ENCODE data around the gene PLAC1.

Gene PLAC1

GRCh38 chrX:134588806-134589205, 69.5 kb downstream of the PLAC1 start:
- DNase-seq (ENCODE audit: low spot score) = no peak

- no peak for DNase-seq (ENCODE audit: low spot score)
Measured at GRCh38 chrX:134580907-134581306, 77.4 kb downstream of the PLAC1 start.

GRCh38 chrX:134573683-134574035, 84.6 kb downstream of the PLAC1 start:
- DNase-seq (ENCODE audit: low spot score) = no peak

- no peak for DNase-seq (ENCODE audit: low spot score)
Measured at GRCh38 chrX:134572816-134573682, 85.2 kb downstream of the PLAC1 start.

- DNase-seq (ENCODE audit: low spot score) = no peak
Measured at GRCh38 chrX:134571796-134572195, 86.5 kb downstream of the PLAC1 start.

DNA sequence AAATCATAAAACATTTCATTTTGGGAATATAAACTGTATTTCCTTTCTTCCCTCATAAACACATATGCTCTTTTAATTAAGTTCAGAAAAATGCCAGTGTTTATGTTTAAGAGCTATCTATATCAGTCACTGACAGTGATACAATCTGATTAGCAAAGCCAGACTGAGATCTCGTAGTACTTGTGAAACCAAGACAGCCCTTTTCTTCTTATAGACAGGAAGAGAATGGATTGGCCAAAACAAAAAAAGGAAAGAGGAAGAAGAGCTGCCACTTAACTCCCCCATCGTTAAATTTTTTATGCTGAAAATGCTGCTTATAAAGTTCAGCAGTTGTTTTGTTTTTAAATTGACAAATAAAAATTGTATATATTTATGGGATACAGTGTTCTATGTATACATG, 87.4 kb downstream of the PLAC1 start:
- peak; percentile 11 for DNase-seq (ENCODE audit: low spot score)

GRCh38 chrX:134570509-134570846, 87.8 kb downstream of the PLAC1 start:
- DNase-seq (ENCODE audit: low spot score) = no peak

GRCh38 chrX:134569306-134569705, 89.0 kb downstream of the PLAC1 start:
- DNase-seq (ENCODE audit: low spot score) = no peak

DNA sequence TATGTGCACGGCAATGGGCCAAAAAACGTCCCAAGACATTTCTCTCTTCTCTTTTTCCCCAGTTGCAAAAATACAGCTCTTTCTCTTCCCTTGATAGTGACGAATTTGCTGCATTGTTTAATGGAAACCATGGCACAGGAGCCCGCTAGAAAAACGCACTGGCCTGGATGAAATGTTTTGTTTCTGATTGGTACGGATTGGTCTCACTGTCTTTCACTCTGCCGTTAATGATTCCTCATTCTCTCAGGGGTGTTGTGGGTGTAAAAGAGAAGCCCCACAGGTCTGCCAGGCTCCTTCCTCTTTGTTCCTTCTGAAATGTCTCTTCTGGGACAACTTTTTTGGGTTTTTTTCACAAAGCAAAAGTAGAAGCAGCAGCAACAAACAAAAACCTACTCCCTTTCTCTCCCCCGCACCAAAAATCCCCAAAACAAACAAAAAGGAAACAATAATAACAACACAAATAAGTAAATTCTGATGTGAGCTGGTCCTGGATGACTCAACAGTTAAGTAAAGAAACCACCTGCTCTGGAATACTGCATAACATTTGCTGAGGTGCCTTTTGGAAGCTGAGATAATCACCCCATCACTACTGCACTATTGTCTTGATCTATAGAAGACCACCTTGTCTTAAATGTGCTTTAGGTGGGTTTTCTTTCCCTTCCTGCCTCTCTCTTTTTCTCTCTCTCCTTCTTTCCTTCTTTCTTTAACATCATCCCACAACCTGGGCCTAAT, 89.8 kb downstream of the PLAC1 start:
- no peak for DNase-seq (ENCODE audit: low spot score)

GRCh38 chrX:134566506-134566905, 91.8 kb downstream of the PLAC1 start:
- no peak for DNase-seq (ENCODE audit: low spot score)

DNA sequence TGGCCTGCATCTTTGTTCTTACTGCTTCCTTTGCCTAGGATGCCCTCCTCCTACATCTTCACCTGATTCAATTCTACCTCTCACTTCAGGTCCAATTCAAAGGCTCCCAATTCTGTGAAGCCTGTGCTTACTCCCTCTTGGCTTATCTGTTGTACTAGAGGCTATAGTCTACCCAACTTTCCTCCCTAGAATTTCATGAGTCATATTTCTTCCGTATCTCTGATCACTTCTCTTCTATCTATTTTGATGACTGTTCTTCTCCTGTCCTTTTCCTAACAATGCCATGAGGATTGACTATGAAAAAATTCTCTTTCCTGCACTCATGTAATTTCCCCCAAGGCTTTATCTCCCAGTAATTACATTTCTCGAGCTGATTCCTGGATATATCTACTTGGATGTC, 96.3 kb downstream of the PLAC1 start:
- no peak for DNase-seq (ENCODE audit: low spot score)

DNA sequence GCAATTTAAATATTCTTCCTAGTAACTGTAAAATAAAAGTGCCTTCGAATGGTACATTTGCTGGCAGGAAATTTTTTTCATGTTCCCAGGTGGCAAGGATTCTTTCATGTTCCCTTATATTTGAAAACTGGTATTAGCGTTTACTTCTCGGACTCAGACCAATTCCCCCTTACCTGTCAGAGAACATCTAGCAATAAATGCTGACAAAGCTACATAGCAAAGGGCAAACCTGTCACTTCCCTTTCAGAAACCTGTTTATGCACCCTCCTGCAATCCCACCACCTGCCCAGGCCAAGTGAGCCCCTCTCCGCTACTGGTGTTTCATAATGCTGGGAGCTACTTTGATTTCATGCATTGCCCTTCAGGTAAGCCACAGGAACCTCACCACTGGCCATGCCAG, 100.1 kb downstream of the PLAC1 start:
- DNase-seq (ENCODE audit: low spot score) = no peak

- DNase-seq (ENCODE audit: low spot score) = no peak
Measured at GRCh38 chrX:134554291-134554690, 104.0 kb downstream of the PLAC1 start.

- no peak for DNase-seq (ENCODE audit: low spot score)
Measured at GRCh38 chrX:134552351-134552750, 105.9 kb downstream of the PLAC1 start.

- DNase-seq (ENCODE audit: low spot score) = no peak
Measured at GRCh38 chrX:134551376-134552048, 106.8 kb downstream of the PLAC1 start.

DNA sequence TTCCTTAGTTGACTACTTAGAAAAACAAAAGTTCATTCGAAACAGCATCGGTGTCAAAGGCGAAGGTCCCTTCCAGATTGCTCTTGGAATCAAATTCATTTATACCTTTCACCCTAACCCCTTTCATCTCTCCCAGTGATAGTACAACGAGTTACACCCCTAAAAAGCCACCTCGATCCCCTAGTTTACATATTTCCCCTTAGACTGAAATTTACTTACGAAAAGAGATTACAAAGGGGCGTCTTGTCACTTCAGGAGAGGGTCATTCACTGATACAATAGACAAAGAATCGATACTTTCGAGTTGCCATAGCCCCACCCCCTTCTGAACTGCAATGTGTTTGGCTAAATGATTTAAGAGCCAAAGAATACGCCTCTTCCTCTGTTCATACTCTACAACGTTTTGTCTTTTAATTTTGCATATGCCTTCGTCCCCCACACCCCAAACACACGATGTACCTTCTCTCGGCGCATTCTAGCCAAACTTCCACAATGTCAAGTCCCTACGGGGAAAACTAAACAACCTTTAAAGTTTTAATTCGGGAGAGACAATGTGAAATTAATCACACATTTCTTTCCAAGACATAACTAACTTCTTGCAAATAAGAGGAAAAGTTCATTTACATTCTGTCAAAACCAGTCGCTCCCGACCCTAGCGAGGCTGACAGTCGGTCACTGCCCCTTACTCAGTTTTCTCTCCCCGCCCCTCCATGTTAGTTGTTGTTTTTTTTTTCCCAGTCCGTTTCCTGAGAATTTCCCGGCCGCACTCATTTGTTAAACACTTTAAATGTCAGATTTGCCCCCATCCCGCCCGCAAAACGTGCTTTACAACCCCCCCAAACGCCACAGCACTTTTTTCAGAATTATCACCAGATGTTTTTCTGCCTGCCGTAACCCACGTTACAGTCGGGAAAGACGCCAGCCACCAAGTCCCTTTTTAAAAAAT, 109.7 kb downstream of the PLAC1 start:
- DNase-seq (ENCODE audit: low spot score) = no peak

DNA sequence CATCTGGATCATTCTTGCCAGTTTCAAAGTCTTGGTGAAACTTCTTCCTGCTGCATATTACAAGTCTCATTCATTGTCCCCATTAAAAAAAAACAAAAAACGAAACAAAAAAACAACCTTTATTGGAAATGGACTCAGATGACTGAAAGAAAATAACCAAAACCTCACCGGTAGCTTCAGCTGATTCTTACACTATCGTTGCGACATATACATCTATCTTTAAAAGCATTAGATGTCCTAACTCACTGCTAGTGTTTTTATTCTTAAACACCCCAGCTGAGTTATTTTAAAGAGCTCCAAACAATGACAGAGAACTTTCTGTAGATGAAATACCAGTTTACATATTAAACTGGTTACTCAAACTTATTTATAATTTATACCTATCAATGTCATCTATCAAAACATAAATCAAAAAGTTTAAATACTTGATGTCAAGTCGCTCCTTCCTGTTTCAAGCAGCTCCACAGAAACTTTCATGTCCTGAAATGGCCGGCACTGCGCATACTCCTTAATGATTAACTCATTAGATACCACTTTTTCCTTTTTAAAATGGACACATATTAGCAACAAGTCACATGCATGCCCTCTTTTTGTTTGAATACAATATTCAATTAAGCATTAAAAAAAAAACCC, 111.1 kb downstream of the PLAC1 start:
- no peak for DNase-seq (ENCODE audit: low spot score)

DNA sequence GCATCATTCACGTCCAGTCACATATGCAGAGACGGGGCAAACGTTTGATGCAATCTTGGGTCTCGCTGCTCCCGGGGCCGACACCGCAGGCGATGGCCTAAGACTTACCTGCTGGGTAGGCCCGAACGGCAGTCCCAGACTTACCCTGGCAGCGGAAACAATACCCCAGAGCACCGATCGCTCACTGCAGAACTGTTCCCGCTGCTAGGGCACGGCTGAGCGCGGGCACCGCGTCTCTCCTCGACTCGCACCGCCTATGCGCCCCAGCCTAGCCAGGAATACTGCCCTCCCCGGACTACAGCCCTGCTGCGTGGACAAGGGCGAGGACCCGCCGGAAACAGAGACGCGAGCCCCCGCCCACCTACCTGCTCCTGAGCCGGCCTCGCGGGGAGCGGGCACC, 112.1 kb downstream of the PLAC1 start:
- no peak for DNase-seq (ENCODE audit: low spot score)

- DNase-seq (ENCODE audit: low spot score) = no peak
Measured at GRCh38 chrX:134545510-134545909, 112.8 kb downstream of the PLAC1 start.

DNA sequence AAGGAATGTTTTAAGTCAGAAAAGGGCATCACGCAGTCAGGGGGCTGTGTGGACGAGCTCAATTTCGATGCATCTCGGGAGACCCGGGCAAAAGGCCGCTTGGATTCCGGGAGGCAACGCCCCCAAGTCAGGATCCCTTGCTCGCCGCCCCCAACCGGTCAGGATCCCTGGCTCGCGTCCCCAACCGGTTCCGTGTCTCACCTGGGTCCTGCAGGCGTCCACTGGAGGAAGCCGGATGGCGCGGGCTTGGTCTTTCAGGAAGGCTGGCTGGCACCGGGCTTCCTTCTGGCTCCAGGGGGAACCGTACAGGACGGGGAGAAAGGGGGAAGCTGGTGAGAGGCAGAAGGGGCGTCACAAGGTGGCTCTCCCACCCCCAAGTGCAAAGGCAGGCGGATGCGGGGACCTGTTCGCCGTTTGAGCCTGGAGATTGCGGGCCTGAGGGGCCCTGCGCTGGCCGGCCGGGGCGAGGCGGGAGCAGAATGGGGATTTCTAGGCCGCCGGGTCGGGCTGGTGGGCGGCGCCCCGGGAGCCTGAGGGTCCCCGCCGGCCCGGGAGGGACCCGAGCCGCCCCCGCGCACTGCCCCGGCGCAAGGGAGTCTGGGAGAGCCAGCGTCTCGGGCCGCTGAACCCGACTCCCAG, 113.6 kb downstream of the PLAC1 start:
- DNase-seq (ENCODE audit: low spot score) = no peak

DNA sequence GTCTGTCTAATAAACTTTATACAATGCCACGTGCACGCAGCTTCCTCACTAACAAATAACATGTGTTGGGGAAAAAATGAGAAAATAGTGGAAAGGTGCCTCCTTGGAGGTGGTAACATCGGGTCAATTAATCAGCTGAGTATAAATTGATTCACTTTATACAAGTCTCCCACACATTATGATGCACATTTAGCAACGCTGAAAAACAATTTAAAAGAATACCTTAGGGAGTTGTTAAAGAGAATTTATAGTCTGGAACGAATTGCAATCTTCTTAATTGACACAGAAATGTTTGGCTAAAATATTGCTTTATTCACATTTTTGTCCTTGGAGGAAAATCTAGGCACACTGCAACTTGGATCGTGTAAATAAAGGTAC, 114.1 kb downstream of the PLAC1 start:
- no peak for DNase-seq (ENCODE audit: low spot score)
